Measurements from ENCODE around the gene INSR. TPM values are rescaled to one million over a fixed set of nuclear protein-coding genes. Genes with fewer than 3 reads are reported as not detected.
"Not testable (repeated sequence)": the region's sequence is repeated elsewhere in the genome, so short reads cannot be mapped to it uniquely, and the experiment has no call there.

Gene INSR
- total RNA-seq, 4 donors from 2014 or later, result 67.1 to 120 (median 80.2) TPM

DNA sequence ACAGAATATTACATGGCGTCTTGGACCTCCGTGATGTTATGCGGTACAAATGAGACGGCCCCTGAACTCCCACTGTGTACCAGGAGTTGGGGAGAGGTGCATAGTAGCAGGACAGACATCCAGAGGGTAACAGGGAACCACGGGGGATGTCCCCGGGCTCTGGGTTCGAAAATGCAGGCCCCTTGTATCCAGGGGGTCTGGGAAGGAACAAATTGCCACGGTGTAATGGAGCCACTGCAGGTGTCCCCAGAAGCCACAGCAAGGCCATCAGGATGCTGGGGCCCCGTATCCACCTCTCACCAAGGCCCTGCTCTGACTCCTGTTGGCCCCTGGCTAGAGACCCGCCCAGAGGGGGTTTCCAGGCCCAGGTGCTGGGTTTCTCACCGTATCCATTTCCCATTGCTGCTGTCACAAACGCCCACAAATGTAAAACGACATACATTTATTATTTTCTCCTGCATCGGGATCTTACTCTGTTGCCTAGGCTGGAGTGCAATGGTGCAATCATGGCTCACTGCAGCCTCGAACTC is 77.8 kb downstream of the INSR start:
- DNase-seq (ENCODE audit: low spot score) (no peak), ATAC-seq (ENCODE audit: low FRiP score) (no peak)
- TF ChIP-seq, protein P1, sequence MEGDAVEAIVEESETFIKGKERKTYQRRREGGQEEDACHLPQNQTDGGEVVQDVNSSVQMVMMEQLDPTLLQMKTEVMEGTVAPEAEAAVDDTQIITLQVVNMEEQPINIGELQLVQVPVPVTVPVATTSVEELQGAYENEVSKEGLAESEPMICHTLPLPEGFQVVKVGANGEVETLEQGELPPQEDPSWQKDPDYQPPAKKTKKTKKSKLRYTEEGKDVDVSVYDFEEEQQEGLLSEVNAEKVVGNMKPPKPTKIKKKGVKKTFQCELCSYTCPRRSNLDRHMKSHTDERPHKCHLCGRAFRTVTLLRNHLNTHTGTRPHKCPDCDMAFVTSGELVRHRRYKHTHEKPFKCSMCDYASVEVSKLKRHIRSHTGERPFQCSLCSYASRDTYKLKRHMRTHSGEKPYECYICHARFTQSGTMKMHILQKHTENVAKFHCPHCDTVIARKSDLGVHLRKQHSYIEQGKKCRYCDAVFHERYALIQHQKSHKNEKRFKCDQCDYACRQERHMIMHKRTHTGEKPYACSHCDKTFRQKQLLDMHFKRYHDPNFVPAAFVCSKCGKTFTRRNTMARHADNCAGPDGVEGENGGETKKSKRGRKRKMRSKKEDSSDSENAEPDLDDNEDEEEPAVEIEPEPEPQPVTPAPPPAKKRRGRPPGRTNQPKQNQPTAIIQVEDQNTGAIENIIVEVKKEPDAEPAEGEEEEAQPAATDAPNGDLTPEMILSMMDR (IDR thresholded peaks at IDR 0.05), result no peak

DNA sequence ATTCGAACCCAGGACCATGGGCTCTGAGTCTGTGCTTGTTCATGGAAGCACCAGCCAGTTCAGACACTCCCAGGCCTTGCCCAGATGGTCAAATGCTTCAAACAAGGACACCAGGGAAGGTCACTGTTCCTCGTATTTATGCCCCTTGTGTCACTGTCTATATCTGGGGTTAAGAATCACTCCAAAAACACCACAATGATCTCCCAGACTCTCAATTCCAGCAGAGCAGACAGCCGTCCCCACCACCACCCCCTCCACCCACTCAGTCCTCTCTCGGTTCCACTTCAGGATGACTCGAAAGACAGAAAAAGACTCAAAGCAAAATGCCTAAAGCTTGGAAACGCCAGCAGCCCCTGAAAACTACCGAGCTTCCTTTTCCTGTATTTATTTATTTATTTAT is 79.0 kb downstream of the INSR start:
- no peak for ATAC-seq (ENCODE audit: low FRiP score)
- TF ChIP-seq, protein P1 (IDR thresholded peaks at IDR 0.05), result no peak
- DNase-seq (ENCODE audit: low spot score), result no peak

DNA sequence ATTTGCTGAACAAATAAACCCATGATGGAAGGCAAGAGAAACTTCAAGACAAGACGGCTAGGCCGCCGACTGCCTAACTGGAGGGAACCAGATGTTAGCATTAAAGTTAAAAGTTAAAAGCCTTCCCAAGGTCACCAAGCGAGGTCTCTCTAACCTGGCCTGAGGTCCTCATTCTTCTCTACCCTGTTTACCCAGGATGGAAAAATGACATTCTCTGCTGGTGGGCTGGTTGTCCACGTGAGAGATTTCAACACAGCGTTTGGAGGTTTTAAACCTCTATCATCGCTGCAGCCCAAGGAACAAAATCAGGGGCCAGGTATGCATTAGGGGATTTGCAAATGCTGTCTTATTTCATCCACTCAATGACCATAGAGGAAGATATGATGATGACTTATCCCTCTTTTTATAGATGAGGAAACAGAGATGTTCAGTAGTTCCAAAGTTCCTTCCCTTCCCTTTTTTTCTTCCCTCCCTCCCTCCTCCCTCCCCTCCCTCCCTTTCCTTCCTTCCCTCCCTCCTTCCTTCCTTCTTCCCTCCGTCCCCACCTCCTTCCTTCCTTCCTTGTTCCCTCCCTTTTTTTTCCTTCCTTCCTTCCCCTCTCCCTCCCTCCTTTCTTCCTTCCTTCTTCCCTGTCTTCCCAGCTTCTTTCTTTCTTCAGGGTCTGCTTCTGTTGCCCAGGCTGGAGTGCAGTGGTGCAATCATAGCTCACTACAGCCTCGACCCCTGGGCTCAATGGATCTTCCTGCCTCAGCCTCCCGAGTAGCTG is 79.7 kb downstream of the INSR start:
- no peak for DNase-seq (ENCODE audit: low spot score)
- TF ChIP-seq, protein P1 (IDR thresholded peaks at IDR 0.05), result no peak
- ATAC-seq (ENCODE audit: low FRiP score), result no peak

DNA sequence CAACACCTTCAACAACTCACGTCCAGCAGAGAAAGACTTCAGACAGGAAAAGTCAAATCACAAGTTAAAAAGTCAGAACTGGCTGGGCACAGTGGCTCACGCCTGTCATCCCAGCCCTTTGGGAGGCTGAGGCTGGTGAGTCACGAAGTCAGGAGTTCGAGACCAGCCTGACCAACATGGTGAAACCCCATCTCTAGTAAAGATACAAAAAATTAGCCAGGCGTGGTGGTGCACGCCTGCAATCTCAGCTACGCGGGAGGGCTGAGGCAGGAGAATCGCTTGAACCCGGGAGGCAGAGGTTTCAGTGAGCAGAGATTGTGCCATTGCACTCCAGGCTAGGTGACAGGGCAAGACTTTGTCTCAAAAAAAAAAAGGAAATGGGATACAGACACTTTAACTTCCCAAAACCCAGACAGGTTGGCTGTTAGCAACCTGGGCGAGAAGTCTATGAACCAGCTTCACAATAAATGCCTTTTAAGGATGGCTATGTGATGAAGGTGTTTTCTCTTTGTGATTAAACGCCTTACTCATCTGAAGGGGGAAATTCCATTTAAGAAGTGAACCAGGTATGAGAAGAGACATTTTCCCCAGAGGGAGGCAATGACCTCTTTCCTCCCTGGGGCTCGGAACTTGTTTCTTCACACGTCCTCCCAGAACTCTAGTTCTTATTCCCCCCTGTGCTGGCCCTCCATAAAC is 80.4 kb downstream of the INSR start:
- DNase-seq (ENCODE audit: low spot score) (no peak), ATAC-seq (ENCODE audit: low FRiP score) (no peak)
- TF ChIP-seq, protein P1 (IDR thresholded peaks at IDR 0.05), result no peak

DNA sequence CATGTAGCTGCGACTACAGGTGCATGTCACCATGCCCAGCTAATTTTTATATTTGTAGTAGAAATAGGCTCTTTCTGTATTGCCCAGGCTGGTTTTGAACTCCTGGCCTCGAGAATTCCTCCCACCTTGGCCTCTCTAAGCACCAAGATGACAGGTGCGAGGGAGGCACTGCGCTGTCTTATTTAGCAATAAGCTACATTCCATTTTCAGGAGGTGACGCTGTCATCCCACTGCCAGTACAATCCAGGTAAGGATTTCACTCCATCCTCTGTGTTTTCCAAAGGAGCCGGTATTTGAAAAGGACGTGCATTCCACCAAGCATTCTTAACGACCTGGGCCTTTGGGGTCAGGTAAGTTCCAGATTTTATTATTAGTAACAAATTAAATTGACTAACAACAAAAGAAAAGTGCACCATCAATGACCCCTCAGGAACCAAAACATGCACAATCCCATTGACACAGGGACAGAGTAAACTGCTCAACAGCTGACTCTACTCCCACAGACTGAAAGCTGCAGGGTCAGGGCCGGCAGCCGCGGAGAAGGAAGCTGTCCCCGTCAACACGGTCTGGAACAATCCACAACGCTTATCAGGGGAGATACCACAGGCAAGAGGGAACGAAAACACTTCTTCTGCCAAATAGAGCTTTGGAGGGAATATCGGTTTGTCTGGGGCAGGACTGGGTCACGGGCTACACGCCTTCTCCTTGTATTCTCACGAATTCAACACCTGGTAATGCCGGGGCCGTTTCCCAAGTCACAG is 82.8 kb downstream of the INSR start:
- DNase-seq (ENCODE audit: low spot score) (no peak), ATAC-seq (ENCODE audit: low FRiP score) (peak; percentile 33)
- TF ChIP-seq, protein P1 (IDR thresholded peaks at IDR 0.05), result no peak

DNA sequence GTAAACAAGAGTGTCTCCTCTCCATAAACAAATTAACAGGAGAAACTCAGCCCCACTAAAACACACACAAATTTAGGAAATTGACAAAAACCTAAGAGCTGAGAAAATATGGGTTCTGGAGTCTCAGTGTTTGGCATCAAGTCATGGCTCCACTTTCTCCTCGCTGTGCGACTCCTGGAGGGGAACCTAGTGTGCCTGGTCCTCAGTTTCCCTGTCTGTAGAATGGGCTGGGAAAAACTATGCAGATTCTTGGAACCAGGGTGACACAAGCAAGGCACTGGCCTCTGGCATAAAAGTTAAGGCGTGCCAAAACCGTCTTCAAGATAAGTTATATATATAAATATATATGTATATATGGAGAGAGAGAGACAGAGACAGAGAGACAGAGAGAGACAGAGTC is 83.9 kb downstream of the INSR start:
- TF ChIP-seq, protein P1 (IDR thresholded peaks at IDR 0.05), result no peak
- ATAC-seq (ENCODE audit: low FRiP score), result no peak
- no peak for DNase-seq (ENCODE audit: low spot score)

DNA sequence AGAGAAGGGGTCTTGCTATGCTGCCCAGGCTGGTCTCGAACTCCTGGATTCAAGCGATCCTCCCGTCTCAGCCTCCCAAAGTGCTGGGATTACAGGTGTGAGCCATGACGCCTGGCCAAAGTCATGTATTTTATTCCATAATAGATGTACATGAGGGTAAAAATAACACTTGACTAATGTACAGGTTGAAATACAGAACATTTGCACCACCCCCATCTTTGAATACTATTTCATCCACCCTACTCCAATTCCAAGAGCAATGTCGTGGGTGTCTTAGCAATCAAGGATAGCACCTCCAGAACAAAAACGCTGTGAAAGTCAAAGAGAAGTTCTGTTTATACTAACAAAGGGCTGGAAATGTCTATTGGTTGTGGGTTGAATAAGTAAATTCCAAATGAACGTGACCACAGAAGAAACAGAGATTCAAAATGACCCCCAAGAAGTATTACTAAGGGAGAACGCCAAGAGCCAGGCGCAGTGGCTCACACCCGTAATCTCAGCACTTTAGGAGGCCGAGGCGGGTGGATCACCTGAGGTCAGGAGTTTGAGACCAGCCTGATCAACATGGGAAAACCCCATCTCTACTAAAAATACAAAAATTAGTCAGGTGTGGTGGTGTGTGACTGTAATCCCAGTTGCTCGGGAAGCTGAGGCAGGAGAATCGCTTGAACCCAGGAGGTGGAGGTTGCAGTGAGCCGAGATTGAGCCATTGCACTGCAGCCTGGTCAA is 84.5 kb downstream of the INSR start:
- not testable (repeated sequence) for ATAC-seq (ENCODE audit: low FRiP score); DNase-seq (ENCODE audit: low spot score)

DNA sequence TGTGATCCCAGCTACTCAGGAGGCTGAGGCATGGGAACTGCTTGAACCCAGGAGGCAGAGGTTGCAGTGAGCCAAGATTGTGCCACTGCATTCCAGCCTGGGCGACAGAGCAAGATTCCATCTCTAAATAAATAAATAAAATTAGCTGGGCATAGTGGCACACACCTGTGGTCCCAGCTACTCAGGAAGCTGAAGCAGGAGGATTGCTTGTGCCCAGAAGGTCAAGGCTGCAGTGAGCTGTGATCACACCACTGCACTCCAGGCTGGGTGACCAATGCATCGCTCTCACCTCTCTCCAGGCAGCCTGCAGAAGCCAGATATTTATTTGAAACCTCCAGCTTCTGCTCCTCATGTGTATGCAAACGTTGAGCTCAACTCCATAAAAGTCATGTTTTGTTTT is 85.2 kb downstream of the INSR start:
- not testable (repeated sequence) for ATAC-seq (ENCODE audit: low FRiP score)

More for the DNA sequence above, 85.2 kb downstream of the INSR start:
- DNase-seq (ENCODE audit: low spot score), result not testable (repeated sequence)
